GM21717 (cell line): Measurements from ENCODE around the gene PIGZ.

Experiments used
- ATAC-seq: cut with Tn5 transposase; IDR thresholded peaks from one replicate; pipeline ENCODE4 v1.9.1; 2021; ENCODE audit warnings: mild to moderate bottlenecking, moderate library complexity; ENCODE audit not compliant: unreplicated experiment

Gene PIGZ

DNA sequence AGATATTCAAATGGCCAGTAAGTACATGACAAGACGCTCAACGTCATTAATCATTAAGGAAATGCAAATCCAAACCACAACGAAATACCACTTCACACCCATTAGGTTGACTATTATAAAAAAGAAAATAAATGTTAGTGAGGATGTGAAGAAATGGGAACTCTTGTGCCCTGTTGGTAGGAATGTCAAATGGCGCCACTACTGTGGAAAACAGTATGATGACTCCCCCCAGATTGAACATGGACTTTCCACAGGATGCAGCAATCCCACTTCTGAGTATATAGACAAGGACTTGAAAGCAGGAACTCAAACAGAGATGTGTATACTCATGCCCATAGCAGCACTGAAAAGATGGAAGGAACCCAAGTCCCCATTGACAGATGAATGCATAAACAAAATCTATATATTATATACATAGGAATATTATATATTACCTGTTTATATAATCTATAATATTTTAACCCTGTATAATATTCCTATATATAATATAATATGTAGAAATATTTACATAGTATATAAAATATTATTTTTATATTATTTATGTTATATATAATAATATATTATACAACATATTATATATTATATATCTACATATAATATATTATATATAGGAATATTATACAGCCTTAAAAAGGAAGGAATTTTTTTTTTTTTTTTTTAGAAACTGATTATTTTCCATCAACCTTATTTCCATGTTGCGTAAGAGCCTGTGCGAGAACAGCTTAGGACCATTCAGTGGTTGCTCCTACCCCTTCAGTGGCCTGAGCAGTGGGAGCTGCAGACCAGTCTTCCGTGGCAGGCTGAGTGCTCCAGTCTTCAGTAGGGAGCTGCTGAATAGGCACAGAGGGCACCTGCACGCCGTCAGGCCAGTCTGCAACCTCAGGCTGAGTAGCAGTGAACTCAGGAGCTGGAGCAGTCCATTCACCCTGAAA, 17.6 kb upstream of the PIGZ start:
- ATAC-seq: no peak

DNA sequence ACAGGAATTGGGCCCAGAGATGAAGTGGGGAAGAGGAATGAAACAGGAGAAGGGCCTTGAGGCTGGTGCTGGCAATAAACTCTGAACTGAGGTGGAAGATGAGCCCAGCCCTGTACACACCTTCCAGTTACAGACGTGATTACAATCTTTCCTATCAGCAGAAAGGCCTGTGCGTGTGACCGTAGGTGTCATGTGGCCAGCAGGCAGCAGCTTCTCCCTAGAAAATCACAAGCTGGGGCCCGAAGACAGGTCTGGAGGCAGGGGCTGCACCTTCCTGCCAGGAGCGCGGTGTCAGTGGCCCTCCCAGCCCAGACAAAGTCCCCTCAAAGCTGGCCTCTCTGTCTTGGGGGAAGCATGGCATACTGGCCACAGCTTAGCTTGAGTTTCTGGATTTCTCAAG, 16.7 kb upstream of the PIGZ start:
- no peak for ATAC-seq

DNA sequence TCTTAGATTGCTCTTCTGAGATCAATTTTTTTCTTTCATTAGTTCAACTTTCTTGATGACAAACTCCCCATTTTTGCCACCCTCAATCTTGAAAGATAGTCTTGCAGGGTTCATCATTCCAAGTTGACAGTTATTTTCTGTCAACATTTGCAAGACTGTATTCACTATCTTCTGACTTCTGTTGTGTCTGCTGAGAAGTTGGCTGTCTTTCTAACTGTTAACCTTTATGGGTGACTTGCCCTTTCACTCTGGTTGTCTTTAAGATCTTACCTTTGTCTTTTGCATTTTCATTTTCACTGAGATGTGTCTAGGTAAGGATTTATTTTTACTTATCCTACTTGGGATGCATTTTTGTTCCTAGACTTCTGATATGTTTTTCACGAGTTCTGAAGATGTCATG, 14.6 kb upstream of the PIGZ start:
- no peak for ATAC-seq

DNA sequence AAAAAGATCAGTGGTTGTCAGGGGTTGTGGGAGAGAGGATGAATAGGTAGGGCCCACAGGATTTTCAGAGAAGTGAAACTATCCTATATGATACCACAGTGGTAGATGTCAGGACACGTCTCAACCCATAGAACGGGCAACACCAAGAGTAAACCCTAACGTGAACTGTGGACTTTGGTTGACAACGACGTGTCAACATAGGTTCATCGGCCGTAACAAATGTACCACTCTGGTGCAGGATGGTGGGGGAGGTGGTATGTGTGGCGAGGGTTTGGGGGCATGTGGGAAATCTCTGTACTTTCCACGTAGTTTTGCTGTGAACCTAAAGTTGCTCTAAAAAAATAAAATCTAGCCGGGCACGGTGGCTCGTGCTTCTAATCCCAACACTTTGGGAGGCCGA, 13.0 kb upstream of the PIGZ start:
- no peak for ATAC-seq

DNA sequence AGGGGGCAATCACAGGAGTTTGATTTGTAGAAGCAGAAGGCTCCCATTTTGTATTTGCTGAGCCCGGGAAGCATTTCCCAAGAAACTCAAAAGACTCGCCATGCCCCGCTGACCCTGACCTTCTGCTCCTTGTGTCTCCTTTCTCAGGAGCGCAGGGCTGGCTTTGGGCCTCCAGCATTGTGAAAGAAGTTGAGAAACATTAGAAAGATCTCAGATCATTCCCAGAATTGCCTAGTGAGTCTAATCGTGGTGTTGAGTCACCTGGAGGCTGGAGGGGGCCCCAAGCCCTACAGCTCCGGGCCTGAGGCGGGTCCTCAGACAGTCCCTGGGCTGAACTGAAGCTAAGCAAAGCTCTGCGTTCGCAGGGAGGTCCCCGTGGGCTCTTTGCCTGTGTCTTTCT, 10.9 kb upstream of the PIGZ start:
- no peak for ATAC-seq

DNA sequence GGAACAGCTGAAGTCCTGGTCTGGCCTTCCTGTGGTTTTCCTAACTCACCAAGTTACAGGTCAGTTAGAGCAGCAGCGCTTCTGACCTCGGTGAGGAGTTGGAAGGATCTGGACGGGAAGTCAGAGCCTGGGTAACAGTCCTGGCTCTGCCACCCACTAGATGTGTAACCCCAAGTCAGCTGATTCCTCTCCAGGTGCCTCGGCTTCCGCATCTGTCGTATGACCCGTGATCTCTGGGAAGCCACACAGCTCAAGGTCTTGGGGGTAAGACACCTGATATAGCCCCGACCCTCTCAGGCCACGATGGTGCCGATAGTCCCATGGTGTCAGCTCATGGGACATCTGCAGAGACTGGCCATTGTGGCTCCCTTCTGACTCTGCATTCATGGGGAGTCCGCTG, 8.3 kb upstream of the PIGZ start:
- ATAC-seq: no peak

DNA sequence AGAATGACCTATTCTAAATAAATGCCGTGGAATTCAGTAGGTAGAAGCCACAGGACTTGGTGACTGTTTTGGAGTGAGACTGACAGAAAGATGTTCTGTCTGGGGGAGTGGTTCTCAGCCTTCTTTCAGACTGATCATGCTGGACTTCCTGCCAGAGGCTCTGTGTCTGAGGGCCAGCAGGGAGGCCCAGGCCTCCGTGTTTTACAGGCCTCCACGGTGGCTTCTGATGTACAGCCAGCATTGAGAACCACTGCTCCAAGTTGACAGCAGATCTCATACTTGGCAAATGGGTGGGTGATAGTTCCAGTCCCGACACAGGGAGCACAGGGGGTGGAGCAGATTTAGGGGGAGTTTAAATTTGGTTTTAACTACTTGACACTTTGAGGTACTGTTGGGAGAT, 6.7 kb upstream of the PIGZ start:
- no peak for ATAC-seq

DNA sequence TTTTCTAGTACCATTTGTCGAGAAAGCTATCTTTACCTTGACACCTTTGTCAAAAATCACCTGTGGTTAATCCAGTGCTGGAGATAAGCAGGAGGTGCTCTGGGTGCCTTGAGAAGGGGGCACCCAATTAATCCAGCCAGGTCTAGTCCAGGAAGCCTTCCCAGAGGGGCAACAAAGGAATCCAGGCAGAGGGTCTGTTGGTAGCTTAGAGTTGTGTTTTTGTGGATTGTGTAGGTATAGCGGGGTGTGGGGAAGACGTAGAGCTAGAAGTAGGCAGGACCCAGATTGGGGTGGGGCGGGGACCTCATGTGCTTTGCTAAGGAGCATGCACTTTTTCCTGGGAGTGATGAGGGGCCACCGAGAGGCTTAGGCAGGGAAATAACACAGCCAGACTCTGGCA, 6.0 kb upstream of the PIGZ start:
- ATAC-seq: no peak

DNA sequence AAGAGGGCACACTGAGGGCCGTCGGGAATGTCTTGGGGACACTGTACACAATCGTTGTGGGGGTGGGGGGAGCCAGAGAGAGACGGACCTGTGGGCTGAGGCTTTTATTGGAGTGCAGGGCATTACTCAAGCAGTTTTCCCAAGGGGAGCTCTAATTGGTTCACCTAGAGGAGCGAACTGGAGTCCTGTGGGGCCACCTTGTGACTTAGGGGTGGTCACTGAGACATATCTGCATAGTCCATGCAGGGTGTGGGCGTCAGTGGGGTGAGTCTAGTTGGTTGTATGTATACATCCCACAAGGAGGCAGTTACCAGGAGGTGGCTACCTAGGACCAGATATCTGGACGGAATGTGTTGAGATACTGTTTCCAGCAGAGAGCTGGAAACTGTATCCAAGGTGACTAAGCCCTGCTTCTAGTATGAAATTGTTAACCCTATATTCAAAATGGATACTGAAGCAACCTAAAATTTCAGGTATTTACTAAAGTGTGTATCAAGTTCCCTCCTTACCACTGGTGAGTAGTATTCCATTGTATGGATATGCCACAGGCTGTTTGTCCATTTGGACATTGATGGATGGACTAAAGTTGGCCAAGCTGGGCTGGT, 2.6 kb upstream of the PIGZ start:
- ATAC-seq: no peak

DNA sequence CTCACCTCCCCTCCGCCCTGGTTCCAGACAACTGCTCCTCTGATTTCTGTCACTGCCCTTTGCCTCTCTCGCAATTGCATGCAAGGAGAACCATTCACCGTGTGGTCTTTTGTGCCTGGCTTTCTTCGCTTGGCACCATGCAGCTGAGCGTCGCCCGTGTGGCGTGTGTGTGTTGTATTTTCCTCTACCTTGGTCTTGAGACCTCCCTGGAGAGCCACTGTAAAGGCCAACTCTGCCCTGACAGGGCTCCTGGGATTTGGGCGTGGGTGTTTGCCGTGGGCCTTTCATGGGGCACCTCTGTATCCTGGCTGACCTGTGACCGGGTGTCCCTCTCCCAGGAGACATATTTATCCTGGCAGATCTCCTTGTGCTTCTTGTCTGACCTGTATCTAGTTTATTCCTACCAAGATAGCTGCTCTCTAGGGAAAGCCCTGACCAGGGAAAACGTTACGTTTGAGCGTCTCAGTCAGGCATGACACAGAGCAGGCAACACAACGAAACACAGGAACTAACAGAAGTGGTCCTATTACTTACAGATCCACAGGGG, 2.0 kb upstream of the PIGZ start:
- no peak for ATAC-seq

DNA sequence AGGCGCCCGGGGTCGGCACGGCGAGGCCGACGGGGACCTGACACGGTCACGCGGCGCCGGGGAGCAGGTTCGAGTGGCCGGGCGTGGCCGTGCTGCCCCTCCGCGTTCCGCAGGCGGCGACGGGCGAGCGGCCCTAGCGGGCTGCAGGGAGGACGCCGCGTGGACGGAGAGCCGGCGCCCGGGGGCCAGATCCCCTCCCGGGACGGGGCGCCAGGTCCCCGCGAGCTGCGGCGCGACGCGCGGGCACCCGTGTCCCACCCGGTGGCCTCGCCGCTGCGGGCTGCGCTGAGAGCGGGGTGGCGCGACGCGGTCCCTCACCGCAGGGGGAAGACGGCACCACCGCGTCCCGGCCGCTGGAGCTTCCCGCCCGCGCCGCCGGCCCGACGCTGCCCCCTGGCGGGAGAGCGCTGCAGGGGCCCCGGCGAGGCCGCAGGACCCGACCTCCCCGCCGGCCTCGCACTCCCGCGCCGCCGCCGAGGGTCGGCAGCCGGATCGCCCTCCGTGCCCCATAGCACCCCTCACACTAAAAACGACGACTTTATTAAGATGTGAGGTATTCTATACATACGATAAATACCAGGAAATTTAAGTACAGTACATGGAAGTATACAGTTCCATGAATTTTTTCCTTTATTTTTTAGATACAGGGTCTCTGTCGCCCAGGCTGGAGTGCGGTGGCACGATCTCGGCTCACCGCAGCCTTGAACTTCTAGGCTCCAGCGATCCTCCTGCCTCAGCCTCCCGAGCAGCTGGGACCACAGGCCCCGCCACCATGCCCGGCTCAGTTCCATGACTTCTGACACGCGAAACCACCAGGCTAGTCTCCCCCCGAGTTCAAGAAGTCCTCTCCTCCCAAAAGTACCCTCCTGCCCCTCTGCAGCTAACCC, 1.3 kb upstream of the PIGZ start:
- peak; percentile 58 for ATAC-seq

DNA sequence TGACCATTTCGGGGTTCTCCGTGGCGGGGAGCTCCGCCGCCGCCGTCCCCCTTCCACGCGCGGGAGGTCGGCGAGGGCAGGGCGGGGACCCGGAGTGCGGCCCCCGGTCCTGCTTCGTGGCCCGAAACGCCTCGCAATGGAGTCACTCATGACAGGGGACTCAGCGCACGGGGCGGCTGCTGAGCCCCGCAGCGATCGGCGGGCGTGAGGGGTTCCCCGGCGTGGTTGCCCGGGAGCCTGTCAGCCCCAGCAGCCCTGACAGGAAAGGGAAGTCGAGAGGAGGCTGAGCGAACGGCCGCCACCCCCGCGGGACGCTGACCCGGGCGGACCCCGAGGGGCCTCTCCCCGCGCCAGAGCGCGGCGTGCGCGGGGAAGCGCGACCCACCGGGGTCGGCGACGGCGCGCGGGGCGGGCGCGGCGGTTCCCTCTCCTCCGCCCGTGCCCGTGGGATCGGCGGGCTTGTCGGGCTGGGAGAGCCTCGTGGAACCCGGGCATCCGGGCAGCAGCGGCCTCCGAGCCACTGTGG, 564 bp upstream of the PIGZ start:
- ATAC-seq: peak; percentile 36

DNA sequence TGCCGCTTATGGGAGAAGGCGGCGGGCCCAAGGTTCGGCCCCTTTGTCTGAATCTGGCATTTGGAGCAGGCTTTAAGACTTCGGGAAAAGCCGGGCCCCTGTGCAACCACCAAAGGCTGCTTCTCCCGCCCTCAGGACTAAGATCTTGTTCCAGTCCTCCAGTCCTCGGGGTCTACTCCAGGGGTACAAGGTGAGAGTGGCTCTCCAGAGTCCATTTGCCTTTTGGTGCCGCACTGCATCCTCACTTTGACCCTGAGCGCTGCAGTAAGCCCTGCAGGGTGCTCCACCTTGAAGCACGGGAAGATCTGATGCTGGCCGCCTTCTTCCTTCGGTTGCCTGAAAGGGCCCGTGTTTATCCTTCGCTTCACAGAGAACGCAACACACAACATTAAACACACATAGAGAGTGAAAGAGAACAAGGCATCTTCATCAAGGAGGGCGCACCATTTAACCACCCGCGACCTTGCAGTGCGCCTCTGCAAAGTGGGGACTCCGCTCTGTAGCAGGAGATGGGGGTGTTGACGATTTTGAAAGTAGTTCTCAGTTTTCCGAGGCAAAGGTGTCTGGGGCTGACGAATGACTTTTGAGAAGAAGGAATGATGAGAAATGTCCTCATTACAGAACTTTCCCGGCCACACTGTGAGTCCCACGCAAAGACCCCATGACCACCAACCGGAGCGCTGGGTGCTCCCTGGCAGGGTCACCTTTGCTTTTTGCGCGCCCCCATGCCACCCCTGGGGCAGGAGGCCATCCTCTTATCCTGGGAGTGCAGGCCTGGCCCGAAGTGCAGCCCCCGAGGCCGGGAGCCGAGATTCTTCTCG, 1.0 kb downstream of the PIGZ start:
- ATAC-seq: no peak

DNA sequence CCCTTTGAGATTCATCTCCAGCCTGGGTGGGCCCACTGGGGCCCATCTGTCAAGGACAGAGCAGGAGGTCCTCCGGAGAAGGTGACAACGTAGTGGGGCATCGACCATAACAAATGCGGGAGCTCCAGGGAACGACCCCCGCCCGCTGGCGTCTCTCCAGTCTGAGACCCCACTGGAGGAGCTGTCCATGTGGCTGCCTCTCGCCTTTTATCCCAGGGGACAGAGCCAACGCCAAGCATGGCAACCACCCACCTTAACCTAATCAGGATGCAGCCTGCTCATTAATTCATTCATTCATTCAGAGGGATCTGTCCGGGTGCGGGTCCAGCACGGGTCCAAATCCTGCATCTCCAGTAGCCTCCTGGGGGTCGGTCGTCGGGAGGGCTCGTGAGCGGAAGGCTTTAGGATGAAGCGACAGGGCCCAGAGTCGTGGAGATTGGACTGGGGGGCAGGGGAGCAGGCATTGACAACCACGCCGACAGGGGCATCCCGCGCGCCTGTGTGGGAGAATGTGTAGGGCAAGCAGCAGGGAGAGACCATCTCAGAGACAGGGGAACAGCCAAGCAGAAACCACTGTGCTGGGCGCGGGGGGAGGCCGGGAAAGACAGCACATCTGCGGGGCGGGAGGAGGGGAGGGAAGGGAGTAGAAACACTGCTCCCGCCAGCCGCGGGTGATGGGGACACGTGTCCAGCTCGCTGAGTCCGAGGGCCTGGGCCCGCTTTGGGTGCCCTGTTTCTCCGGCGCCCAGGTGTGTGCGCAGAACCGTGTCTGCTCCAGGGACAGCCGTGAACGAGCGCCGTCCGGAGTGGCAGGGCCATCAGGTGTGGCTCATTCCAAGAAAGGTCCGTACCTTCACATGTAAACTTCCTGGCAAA, 1.9 kb downstream of the PIGZ start:
- no peak for ATAC-seq

DNA sequence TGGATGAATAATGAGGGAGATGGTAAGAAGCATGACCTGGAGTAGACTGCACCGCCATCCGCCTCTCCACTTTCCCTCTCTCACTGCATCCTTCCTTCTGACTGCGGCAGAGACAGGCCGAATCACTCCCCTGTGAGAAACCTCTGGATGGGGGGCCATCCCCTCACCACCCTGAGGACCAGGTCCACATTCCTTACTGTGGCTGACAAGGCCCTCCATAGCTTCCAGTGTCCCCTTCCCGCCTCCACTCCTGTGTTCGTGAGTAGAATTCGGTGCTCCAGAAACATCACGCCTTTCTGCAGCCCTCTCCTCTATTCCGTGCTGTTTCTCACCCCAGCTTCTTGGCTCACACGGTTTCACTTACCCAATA, 2.8 kb downstream of the PIGZ start:
- ATAC-seq: no peak

DNA sequence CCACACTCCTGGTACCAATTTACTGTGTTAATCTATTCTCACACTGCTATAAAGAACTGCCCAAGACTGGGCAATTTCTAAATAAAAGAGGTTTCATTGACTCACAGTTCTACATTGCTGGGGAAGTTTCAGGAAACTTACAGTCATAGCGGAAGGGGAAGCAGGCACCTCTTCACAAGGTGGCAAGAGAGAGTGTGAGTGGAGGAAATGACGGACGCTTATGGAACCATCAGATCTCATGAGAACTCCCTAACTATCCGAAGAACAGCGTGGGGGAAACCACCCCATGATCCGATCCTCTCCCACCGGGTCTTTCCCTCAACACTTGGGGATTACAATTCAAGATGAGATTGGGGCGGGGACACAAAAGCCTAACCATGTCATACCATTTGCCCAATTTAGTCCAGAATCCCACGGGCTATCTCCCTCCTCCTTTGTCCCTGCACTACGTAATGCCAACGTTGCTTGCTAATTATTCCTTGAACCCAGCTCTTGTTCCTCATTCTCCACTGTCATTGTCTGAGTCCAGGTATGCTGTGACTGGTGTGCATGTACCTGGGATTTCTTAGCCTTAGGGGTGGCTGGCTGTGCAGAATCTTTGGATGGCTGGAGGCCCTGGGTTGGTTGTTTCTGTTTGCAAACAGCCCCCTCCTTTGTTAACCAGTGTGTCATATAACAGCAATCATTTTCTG, 3.4 kb downstream of the PIGZ start:
- no peak for ATAC-seq

DNA sequence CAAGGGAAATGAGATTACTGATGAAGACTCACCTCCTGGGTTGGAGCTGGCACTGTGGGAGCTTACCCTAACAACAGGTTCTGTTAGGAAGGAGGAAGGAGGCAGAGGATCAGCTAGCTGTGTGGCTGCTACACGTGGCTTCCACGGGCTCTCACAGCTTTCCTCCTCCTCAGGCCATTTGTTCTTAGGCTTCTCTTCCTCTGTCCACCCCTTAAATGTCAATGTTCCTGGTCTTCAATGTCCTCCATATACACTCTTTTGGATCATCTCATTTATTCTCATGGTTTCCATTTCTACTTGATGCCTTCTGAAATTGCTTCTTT, 5.0 kb downstream of the PIGZ start:
- ATAC-seq: no peak

DNA sequence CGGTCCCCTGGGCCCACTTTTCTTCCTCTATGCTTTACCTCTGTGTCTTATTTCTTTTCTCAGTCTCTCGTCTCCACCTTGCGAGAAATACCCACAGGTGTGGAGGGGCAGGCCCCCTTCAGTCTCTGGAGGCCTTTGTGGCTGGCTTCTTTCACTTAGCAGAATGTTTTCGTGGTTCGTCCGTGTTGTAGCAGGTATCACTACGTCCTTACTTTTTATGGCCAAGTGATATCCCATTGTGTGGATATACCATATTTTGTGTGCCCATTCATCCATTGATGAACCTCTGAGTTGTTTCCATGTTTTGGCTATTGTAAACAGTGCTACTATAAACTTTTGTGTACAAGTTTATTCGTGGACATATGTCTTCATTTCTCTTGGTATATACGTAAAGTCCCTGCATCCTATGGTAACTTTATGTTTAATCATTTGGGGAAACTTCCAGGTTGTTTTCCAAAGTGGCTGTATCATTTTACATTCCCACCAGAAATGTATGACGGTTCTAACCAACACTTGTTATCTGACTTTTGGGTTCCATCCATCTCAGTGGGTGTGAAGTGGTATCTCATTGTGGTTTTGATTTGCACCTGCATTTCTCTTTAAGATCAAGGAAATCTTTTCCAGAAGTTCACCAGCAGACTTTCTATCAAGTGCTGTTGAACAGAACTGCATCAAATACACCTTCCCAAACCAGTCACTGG, 5.6 kb downstream of the PIGZ start:
- ATAC-seq: no peak
